Retinal pigment epithelial cell (primary cell): ENCODE data around the gene SLC4A4.

Source experiments
- DNase-seq: peaks from one replicate; pipeline ENCODE4 v3.0.0-alpha.2; 2010; ENCODE audit warnings: low read depth
- H3K4me3 ChIP-seq: 2 replicates; pipeline ENCODE4 v1.5.1; 2011; ENCODE audit warnings: mild to moderate bottlenecking, low read length, control low read depth, moderate library complexity
- TF ChIP-seq, protein P1 (sequence below): conservative IDR thresholded peaks from 2 replicates; pipeline ENCODE4 v1.5.1; 2011; ENCODE audit warnings: low read depth, low read length, control low read depth, inconsistent platforms

SLC4A4 gene

DNA sequence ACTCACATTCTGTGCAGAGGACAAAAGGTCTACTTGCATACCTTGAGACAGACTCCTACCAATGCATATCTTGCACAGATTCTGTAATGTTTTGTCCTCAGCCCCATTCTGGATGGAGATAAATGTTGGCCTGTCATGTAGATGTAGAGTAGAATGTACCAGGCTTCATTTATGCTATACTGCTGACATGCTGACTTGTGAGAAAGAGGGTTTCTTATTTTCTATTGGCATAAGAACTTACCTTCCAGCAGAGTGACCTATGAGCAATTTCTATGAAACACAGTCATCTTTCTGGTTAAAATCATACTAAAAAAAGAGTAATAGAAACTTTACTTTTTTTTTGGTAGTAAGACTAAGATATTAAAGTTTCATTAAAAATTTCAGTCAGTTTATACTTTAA lies 17.2 kb downstream of the SLC4A4 start:
- no peak overlapping the region for H3K4me3 ChIP-seq
- DNase-seq: no peak
- TF ChIP-seq, protein P1, sequence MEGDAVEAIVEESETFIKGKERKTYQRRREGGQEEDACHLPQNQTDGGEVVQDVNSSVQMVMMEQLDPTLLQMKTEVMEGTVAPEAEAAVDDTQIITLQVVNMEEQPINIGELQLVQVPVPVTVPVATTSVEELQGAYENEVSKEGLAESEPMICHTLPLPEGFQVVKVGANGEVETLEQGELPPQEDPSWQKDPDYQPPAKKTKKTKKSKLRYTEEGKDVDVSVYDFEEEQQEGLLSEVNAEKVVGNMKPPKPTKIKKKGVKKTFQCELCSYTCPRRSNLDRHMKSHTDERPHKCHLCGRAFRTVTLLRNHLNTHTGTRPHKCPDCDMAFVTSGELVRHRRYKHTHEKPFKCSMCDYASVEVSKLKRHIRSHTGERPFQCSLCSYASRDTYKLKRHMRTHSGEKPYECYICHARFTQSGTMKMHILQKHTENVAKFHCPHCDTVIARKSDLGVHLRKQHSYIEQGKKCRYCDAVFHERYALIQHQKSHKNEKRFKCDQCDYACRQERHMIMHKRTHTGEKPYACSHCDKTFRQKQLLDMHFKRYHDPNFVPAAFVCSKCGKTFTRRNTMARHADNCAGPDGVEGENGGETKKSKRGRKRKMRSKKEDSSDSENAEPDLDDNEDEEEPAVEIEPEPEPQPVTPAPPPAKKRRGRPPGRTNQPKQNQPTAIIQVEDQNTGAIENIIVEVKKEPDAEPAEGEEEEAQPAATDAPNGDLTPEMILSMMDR: no peak

DNA sequence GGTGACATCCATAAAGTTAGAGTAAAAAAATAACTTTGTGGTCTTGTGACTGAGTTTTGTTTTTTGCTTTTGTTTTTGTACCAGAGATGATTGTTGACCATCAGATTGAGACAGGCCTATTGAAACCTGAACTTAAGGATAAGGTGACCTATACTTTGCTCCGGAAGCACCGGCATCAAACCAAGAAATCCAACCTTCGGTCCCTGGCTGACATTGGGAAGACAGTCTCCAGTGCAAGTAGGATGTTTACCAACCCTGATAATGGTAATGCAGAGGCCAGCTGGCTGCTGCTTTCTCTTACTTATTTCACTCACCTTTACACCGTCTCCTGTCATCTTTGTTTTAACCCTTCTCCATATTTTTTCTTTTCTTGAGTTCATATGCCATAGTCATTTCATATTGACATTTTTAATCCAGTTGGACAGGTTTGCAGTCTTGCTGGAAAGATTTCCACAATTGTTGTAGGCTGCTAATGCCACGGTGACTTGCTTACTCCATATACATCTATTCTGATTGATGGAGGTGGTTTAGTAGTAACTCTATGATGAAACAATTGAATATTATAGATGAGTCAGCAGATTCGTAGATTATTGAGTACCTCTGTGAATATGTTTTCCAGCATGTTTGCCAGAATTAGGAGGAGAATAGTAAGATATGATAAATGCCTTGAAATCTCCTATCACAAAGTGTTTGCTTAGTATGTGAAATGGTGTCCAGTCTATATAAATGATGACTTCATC lies 18.3 kb downstream of the SLC4A4 start:
- TF ChIP-seq, protein P1: no peak
- no peak overlapping the region for H3K4me3 ChIP-seq
- no peak for DNase-seq

DNA sequence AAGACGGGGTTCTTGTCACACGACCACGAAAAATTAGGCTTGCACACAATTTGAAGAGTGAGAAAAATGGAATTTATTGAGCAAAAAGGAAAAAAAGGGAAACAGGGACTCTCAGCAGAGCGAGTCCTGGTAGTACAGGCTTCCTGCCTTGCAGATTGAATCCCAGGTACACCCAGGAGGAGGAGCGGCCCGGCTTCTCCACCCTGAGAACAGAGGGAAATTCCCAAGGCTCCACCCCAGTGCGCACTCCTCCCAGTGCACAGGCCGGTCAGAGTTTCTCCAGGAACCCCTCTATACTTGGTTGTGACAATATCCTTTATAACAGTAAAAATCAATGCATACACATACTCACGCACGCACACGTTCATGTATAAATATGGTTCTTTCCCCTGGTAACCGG lies 22.0 kb downstream of the SLC4A4 start:
- DNase-seq: no peak
- no peak overlapping the region for H3K4me3 ChIP-seq
- TF ChIP-seq, protein P1: no peak

DNA sequence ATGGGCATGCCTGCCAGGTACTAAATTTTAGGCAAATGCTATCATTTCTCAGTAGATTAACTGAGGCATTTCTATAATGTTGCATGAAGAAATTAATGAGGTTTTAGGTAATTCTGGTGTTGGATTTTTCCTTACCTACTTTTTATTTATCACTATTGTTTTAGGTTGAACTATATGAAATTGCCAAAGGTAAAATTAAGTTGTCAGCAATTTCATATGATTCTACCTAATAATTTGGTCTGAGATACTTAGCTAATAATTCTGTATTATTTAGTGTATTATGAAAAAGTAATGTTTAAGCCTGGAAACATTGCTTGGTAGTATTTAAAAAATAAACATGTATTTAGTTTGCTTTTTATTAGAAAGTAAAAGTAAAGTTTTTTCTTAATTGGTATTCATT lies 22.7 kb downstream of the SLC4A4 start:
- DNase-seq: no peak
- no peak overlapping the region for H3K4me3 ChIP-seq
- TF ChIP-seq, protein P1: no peak

DNA sequence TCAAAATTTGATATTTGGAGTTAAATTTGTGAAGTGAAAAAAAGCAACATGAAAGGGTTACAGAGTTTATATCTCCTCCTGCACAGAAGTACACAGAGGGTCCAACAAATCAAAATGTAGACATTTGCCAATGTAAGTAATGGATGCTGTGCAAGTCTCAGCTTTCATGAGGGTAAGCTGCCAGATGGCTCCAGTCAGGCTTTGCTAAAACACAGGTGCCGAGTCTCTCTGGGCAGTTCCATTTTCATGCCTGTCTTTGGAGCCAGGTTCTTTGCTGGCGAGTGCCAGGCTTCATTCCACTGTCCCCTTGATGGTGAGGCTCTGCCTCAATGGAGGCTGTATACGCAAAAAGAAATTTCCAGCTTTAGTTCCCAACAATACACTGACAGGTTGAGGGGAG lies 27.9 kb downstream of the SLC4A4 start:
- DNase-seq: no peak
- H3K4me3 ChIP-seq: no peak overlapping the region
- TF ChIP-seq, protein P1: no peak

DNA sequence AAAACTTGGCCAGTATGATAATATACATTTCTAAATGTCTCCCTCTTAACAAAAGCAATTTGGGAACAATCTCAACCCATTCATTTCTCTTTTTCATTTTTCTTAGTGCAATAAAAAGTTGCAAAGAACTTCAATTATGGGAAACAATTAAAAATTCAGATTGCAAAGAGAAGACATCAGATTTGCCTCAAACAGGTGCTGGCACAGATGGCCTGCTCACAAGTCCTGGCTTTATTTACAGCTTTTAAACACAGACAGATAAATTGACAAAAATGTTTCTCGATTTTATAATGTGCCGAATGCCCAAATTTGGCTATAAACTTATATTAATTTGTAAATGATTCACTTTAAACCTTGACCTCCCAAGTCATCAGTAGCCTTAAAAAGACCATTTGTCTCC lies 28.7 kb downstream of the SLC4A4 start:
- no peak for DNase-seq
- TF ChIP-seq, protein P1: no peak
- no peak overlapping the region for H3K4me3 ChIP-seq

DNA sequence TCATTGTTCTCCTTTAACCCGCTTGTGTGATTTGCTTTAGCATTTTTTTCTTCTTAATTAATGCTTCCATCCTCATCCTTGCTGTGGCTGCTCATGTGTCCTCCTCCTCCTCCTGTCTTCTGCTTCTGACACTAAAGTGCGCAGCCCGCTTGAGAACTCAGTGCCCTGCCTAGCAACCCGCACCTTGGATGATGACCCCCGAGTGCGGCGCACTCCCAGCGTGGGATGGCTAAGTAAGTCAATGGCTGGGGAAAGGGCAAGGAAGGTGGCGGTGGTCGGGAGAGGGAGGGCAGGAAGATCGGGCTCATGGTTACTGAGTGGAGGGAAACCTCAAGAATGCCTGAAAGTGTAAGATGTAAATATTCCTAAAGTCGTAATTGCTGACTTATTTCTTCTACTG lies 30.1 kb downstream of the SLC4A4 start:
- TF ChIP-seq, protein P1: no peak
- no peak overlapping the region for H3K4me3 ChIP-seq
- DNase-seq: no peak
